ENCODE results near the gene MDFIC. TPM values are rescaled to one million over a fixed set of nuclear protein-coding genes. Genes with fewer than 3 reads are reported as not detected.

The MDFIC gene
- total and polyA plus RNA-seq, 2 donors: 15.0 to 24.5 TPM

GRCh38 chr7:114890561-114890960 is 31.3 kb upstream of the MDFIC start:
- DNase-seq (ENCODE audit: low read depth in 6 of 9, low spot score in 9 of 9): no peak
- H3K4me3 ChIP-seq (ENCODE audit: low read length in 2 of 2): no peak overlapping the region
- no peaks in the 10 kb centered on the region for H3K36me3 ChIP-seq (ENCODE audit: control insufficient read depth in 2 of 2, insufficient read depth in 2 of 2, low read length in 1 of 2)
- no peaks in the 10 kb centered on the region for H3K9me3 ChIP-seq (ENCODE audit: control insufficient read depth in 2 of 2, insufficient read depth in 1 of 2, low read length in 1 of 2)
- 97% methylated on average over 4 of the region's 4 CpGs for whole genome bisulfite sequencing
- no peaks in the 10 kb centered on the region for H3K4me1 ChIP-seq (ENCODE audit: control insufficient read depth in 2 of 2, insufficient read depth in 2 of 2, low read length in 2 of 2)
- H3K27ac ChIP-seq (ENCODE audit: low read depth in 1 of 2, low read length in 1 of 2): no peak overlapping the region
- no peaks in the 10 kb centered on the region for H3K27me3 ChIP-seq (ENCODE audit: control insufficient read depth in 2 of 2, insufficient read depth in 1 of 2, low read length in 1 of 2)

- DNase-seq (ENCODE audit: low read depth in 6 of 9, low spot score in 9 of 9): no peak
- Histone ChIP-seq H3K27me3 (ENCODE audit: control insufficient read depth in 2 of 2, insufficient read depth in 1 of 2, low read length in 1 of 2) (no peaks in the 10 kb centered on the region), H3K9me3 (ENCODE audit: control insufficient read depth in 2 of 2, insufficient read depth in 1 of 2, low read length in 1 of 2) (no peaks in the 10 kb centered on the region), H3K4me1 (ENCODE audit: control insufficient read depth in 2 of 2, insufficient read depth in 2 of 2, low read length in 2 of 2) (no peaks in the 10 kb centered on the region), H3K27ac (ENCODE audit: low read depth in 1 of 2, low read length in 1 of 2) (no peak overlapping the region), H3K36me3 (ENCODE audit: control insufficient read depth in 2 of 2, insufficient read depth in 2 of 2, low read length in 1 of 2) (no peaks in the 10 kb centered on the region), H3K4me3 (ENCODE audit: low read length in 2 of 2) (no peak overlapping the region)
- 96% methylated on average over 1 of the region's 1 CpG for WGBS
Observed at GRCh38 chr7:114900127-114900526, 21.8 kb upstream of the MDFIC start.

- DNase-seq (ENCODE audit: low read depth in 6 of 9, low spot score in 9 of 9): no peak
- 92% methylated on average over 1 of the region's 1 CpG for WGBS
- Histone ChIP-seq H3K36me3 (ENCODE audit: control insufficient read depth in 2 of 2, insufficient read depth in 2 of 2, low read length in 1 of 2) (no peaks in the 10 kb centered on the region), H3K4me3 (ENCODE audit: low read length in 2 of 2) (no peak overlapping the region), H3K27me3 (ENCODE audit: control insufficient read depth in 2 of 2, insufficient read depth in 1 of 2, low read length in 1 of 2) (no peaks in the 10 kb centered on the region), H3K27ac (ENCODE audit: low read depth in 1 of 2, low read length in 1 of 2) (no peak overlapping the region), H3K9me3 (ENCODE audit: control insufficient read depth in 2 of 2, insufficient read depth in 1 of 2, low read length in 1 of 2) (no peaks in the 10 kb centered on the region), H3K4me1 (ENCODE audit: control insufficient read depth in 2 of 2, insufficient read depth in 2 of 2, low read length in 2 of 2) (no peaks in the 10 kb centered on the region)
Observed at GRCh38 chr7:114901771-114902170, 20.1 kb upstream of the MDFIC start.

GRCh38 chr7:114903131-114903530 is 18.8 kb upstream of the MDFIC start:
- Histone ChIP-seq H3K27me3 (ENCODE audit: control insufficient read depth in 2 of 2, insufficient read depth in 1 of 2, low read length in 1 of 2) (no peaks in the 10 kb centered on the region), H3K9me3 (ENCODE audit: control insufficient read depth in 2 of 2, insufficient read depth in 1 of 2, low read length in 1 of 2) (no peaks in the 10 kb centered on the region), H3K4me1 (ENCODE audit: control insufficient read depth in 2 of 2, insufficient read depth in 2 of 2, low read length in 2 of 2) (no peaks in the 10 kb centered on the region), H3K27ac (ENCODE audit: low read depth in 1 of 2, low read length in 1 of 2) (no peak overlapping the region), H3K4me3 (ENCODE audit: low read length in 2 of 2) (no peak overlapping the region), H3K36me3 (ENCODE audit: control insufficient read depth in 2 of 2, insufficient read depth in 2 of 2, low read length in 1 of 2) (no peaks in the 10 kb centered on the region)
- 94% methylated on average over 2 of the region's 2 CpGs for WGBS
- no peak for DNase-seq (ENCODE audit: low read depth in 6 of 9, low spot score in 9 of 9)

- Histone ChIP-seq H3K27ac (ENCODE audit: low read depth in 1 of 2, low read length in 1 of 2) (no peak overlapping the region), H3K4me1 (ENCODE audit: control insufficient read depth in 2 of 2, insufficient read depth in 2 of 2, low read length in 2 of 2) (no peaks in the 10 kb centered on the region), H3K27me3 (ENCODE audit: control insufficient read depth in 2 of 2, insufficient read depth in 1 of 2, low read length in 1 of 2) (no peaks in the 10 kb centered on the region), H3K36me3 (ENCODE audit: control insufficient read depth in 2 of 2, insufficient read depth in 2 of 2, low read length in 1 of 2) (no peaks in the 10 kb centered on the region), H3K4me3 (ENCODE audit: low read length in 2 of 2) (no peak overlapping the region), H3K9me3 (ENCODE audit: control insufficient read depth in 2 of 2, insufficient read depth in 1 of 2, low read length in 1 of 2) (no peaks in the 10 kb centered on the region)
- no peak for DNase-seq (ENCODE audit: low read depth in 6 of 9, low spot score in 9 of 9)
- WGBS: 97% methylated on average over 2 of the region's 2 CpGs
Observed at GRCh38 chr7:114910787-114911186, 11.1 kb upstream of the MDFIC start.

- 96% methylated on average over 4 of the region's 4 CpGs for WGBS
- no peak for DNase-seq (ENCODE audit: low read depth in 6 of 9, low spot score in 9 of 9)
- H3K4me1 ChIP-seq (ENCODE audit: control insufficient read depth in 2 of 2, insufficient read depth in 2 of 2, low read length in 2 of 2): no peaks in the 10 kb centered on the region
- no peaks in the 10 kb centered on the region for H3K27me3 ChIP-seq (ENCODE audit: control insufficient read depth in 2 of 2, insufficient read depth in 1 of 2, low read length in 1 of 2)
- H3K9me3 ChIP-seq (ENCODE audit: control insufficient read depth in 2 of 2, insufficient read depth in 1 of 2, low read length in 1 of 2): no peaks in the 10 kb centered on the region
- no peak overlapping the region for H3K27ac ChIP-seq (ENCODE audit: low read depth in 1 of 2, low read length in 1 of 2)
- H3K4me3 ChIP-seq (ENCODE audit: low read length in 2 of 2): no peak overlapping the region
- H3K36me3 ChIP-seq (ENCODE audit: control insufficient read depth in 2 of 2, insufficient read depth in 2 of 2, low read length in 1 of 2): no peaks in the 10 kb centered on the region
Observed at GRCh38 chr7:114911411-114911810, 10.5 kb upstream of the MDFIC start.

- no peak overlapping the region for H3K27ac ChIP-seq (ENCODE audit: low read depth in 1 of 2, low read length in 1 of 2)
- WGBS: 89% methylated on average over 6 of the region's 6 CpGs
- no peak for DNase-seq (ENCODE audit: low read depth in 6 of 9, low spot score in 9 of 9)
- no peaks in the 10 kb centered on the region for H3K36me3 ChIP-seq (ENCODE audit: control insufficient read depth in 2 of 2, insufficient read depth in 2 of 2, low read length in 1 of 2)
- H3K27me3 ChIP-seq (ENCODE audit: control insufficient read depth in 2 of 2, insufficient read depth in 1 of 2, low read length in 1 of 2): no peaks in the 10 kb centered on the region
- H3K9me3 ChIP-seq (ENCODE audit: control insufficient read depth in 2 of 2, insufficient read depth in 1 of 2, low read length in 1 of 2): no peaks in the 10 kb centered on the region
- H3K4me3 ChIP-seq (ENCODE audit: low read length in 2 of 2): no peak overlapping the region
- no peaks in the 10 kb centered on the region for H3K4me1 ChIP-seq (ENCODE audit: control insufficient read depth in 2 of 2, insufficient read depth in 2 of 2, low read length in 2 of 2)
Observed at GRCh38 chr7:114916261-114916892, 5.5 kb upstream of the MDFIC start.

GRCh38 chr7:114917211-114917839 is 4.6 kb upstream of the MDFIC start:
- Histone ChIP-seq H3K4me1 (ENCODE audit: control insufficient read depth in 2 of 2, insufficient read depth in 2 of 2, low read length in 2 of 2) (no peaks in the 10 kb centered on the region), H3K4me3 (ENCODE audit: low read length in 2 of 2) (no peak overlapping the region), H3K9me3 (ENCODE audit: control insufficient read depth in 2 of 2, insufficient read depth in 1 of 2, low read length in 1 of 2) (peaks cover 0 to under 1% of the 10 kb centered on the region in 2 donors), H3K27me3 (ENCODE audit: control insufficient read depth in 2 of 2, insufficient read depth in 1 of 2, low read length in 1 of 2) (peaks cover 0 to 4% of the 10 kb centered on the region in 2 donors), H3K36me3 (ENCODE audit: control insufficient read depth in 2 of 2, insufficient read depth in 2 of 2, low read length in 1 of 2) (no peaks in the 10 kb centered on the region), H3K27ac (ENCODE audit: low read depth in 1 of 2, low read length in 1 of 2) (no peak overlapping the region)
- DNase-seq (ENCODE audit: low read depth in 6 of 9, low spot score in 9 of 9): no peak
- 92% methylated on average over 4 of the region's 4 CpGs for WGBS

- H3K27ac ChIP-seq (ENCODE audit: low read depth in 1 of 2, low read length in 1 of 2): no peak overlapping the region
- 94% methylated on average over 3 of the region's 3 CpGs for WGBS
- no peak for DNase-seq (ENCODE audit: low read depth in 6 of 9, low spot score in 9 of 9)
- peaks cover 0 to 3% of the 10 kb centered on the region in 2 donors for H3K9me3 ChIP-seq (ENCODE audit: control insufficient read depth in 2 of 2, insufficient read depth in 1 of 2, low read length in 1 of 2)
- H3K4me1 ChIP-seq (ENCODE audit: control insufficient read depth in 2 of 2, insufficient read depth in 2 of 2, low read length in 2 of 2): peaks cover 0 to 5% of the 10 kb centered on the region in 2 donors
- peaks cover 0 to 8% of the 10 kb centered on the region in 2 donors for H3K27me3 ChIP-seq (ENCODE audit: control insufficient read depth in 2 of 2, insufficient read depth in 1 of 2, low read length in 1 of 2)
- H3K36me3 ChIP-seq (ENCODE audit: control insufficient read depth in 2 of 2, insufficient read depth in 2 of 2, low read length in 1 of 2): no peaks in the 10 kb centered on the region
- H3K4me3 ChIP-seq (ENCODE audit: low read length in 2 of 2): no peak overlapping the region
Observed at GRCh38 chr7:114919587-114919986, 2.3 kb upstream of the MDFIC start.

Measured in thymus (tissue), 11 donors.